Ascending aorta (tissue), 2 donors: Measurements from ENCODE around the gene TAGLN2. TPM values are rescaled to one million over a fixed set of nuclear protein-coding genes. Genes with fewer than 3 reads are reported as not detected.

Source experiments
- DNase-seq, 2 donors: peaks; one replicate each; pipeline ENCODE4 v3.0.0-alpha.2; 2019; ENCODE audit warnings: low spot score in 2 of 2
- H3K27ac ChIP-seq, 2 donors: fragments of 200-600 bp; sonication (generic); one replicate each; pipeline ENCODE4 v1.5.1; 2016 to 2017; ENCODE audit warnings: mild to moderate bottlenecking in 1 of 2
- H3K27me3 ChIP-seq: fragments of 200-600 bp; sonication (generic); one replicate; pipeline ENCODE4 v1.5.1; 2017
- H3K36me3 ChIP-seq, 2 donors: fragments of 200-600 bp; sonication (generic); one replicate each; pipeline ENCODE4 v1.5.1; 2016
- H3K4me1 ChIP-seq, 2 donors: fragments of 200-600 bp; sonication (generic); one replicate each; pipeline ENCODE4 v1.5.1; 2016 to 2017; ENCODE audit warnings: mild to moderate bottlenecking in 1 of 2
- H3K4me3 ChIP-seq, 2 donors: fragments of 200-600 bp; sonication (generic); one replicate each; pipeline ENCODE4 v1.5.1; 2016 to 2017; ENCODE audit warnings: mild to moderate bottlenecking in 1 of 2
- H3K9me3 ChIP-seq, 2 donors: fragments of 200-600 bp; sonication (generic); one replicate each; pipeline ENCODE4 v1.5.1; 2016
- intact Hi-C: fragments of 100-400 bp; cut with DNase I; formaldehyde crosslinking; loops from one replicate; pipeline ENCODE4 v1.15.1; 2023
- total RNA-seq: library from RNA; depleted of rRNA; stranded (reverse); fragments of >200 nt; gene quantifications from one replicate; pipeline ENCODE4 v1.1.0, GENCODE V29; 2016
- TF ChIP-seq, protein P1 (sequence below), 3 experiments: fragments of 200-600 bp in 2 of 3; fragments of 450-650 bp in 1 of 3; sonication (generic) in 2 of 3; IDR thresholded peaks; one replicate each; pipeline ENCODE4 v1.5.1; 2016 to 2019; ENCODE audit warnings: antibody characterized with exemption in 3 of 3, mild to moderate bottlenecking in 1 of 3, moderate library complexity in 1 of 3

Gene TAGLN2
- total RNA-seq, 1 donor from 2014 or later = 363 TPM

DNA sequence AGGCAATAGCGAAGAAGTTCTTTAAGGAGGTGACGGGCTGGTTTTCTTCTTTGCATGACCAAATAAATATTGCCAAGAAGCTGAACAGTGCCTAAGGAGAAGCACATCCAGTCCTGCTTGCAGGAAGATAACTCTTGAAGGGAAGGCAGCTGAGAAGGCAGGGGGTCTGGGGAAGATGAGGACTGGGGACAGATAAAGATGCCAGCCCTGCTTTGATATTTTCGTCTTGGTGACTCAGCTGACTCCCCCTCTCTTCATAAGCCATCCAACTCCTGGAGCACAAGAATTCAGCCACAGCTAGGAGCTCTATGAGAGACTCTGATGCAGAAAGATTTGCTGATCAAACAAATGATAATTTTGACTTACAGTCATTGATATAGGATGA, 28.8 kb downstream of the TAGLN2 start:
- intact Hi-C loops = loop anchor here (10.0 kb wide), 1 partner anchor 732 kb away; no protein-coding TSS in a partner anchor
- TF ChIP-seq, protein P1, sequence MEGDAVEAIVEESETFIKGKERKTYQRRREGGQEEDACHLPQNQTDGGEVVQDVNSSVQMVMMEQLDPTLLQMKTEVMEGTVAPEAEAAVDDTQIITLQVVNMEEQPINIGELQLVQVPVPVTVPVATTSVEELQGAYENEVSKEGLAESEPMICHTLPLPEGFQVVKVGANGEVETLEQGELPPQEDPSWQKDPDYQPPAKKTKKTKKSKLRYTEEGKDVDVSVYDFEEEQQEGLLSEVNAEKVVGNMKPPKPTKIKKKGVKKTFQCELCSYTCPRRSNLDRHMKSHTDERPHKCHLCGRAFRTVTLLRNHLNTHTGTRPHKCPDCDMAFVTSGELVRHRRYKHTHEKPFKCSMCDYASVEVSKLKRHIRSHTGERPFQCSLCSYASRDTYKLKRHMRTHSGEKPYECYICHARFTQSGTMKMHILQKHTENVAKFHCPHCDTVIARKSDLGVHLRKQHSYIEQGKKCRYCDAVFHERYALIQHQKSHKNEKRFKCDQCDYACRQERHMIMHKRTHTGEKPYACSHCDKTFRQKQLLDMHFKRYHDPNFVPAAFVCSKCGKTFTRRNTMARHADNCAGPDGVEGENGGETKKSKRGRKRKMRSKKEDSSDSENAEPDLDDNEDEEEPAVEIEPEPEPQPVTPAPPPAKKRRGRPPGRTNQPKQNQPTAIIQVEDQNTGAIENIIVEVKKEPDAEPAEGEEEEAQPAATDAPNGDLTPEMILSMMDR (IDR thresholded peaks at IDR 0.05) = no peak
- Histone ChIP-seq H3K4me3 (no peak overlapping the region), H3K36me3 (no peaks in the 10 kb centered on the region), H3K9me3 (no peaks in the 10 kb centered on the region), H3K27me3 (no peaks in the 10 kb centered on the region), H3K4me1 (peaks cover 3 to 10% of the 10 kb centered on the region in 2 donors), H3K27ac (no peak overlapping the region)
- no peak for DNase-seq

GRCh38 chr1:159895836-159896545, 29.3 kb downstream of the TAGLN2 start:
- Histone ChIP-seq H3K9me3 (no peaks in the 10 kb centered on the region), H3K27me3 (no peaks in the 10 kb centered on the region), H3K4me3 (no peak overlapping the region), H3K4me1 (peaks cover 3 to 10% of the 10 kb centered on the region in 2 donors), H3K36me3 (no peaks in the 10 kb centered on the region), H3K27ac (no peak overlapping the region)
- TF ChIP-seq, protein P1 (IDR thresholded peaks at IDR 0.05) = no peak
- DNase-seq = no peak
- intact Hi-C loops = loop anchor here (10.0 kb wide), 1 partner anchor 731 kb away; no protein-coding TSS in a partner anchor

DNA sequence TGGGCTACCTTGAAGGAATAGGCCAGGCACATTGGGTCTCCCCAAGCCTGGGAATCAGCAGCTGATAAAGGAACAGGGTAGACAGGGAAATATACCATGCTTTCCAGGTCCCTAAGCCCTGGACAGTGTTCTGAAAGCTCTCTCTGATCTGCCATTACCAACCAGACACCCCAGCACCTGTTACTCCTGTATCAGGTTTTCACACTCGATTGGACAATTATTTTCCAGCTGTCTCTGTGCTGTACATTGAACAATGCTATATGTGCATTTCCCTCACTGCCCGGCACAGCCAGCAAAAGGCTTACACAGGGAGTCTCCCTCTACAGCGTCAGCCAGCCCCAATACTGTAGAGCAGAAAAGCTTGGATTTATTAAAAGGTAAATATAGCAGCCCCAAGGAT, 30.0 kb downstream of the TAGLN2 start:
- Histone ChIP-seq H3K27me3 (no peaks in the 10 kb centered on the region), H3K9me3 (no peaks in the 10 kb centered on the region), H3K4me1 (peaks cover 3 to 6% of the 10 kb centered on the region in 2 donors), H3K36me3 (no peaks in the 10 kb centered on the region), H3K4me3 (no peak overlapping the region), H3K27ac (no peak overlapping the region)
- TF ChIP-seq, protein P1 (IDR thresholded peaks at IDR 0.05) = no peak
- DNase-seq = no peak
- intact Hi-C loops = loop anchor here (10.0 kb wide), 1 partner anchor 730 kb away; no protein-coding TSS in a partner anchor

DNA sequence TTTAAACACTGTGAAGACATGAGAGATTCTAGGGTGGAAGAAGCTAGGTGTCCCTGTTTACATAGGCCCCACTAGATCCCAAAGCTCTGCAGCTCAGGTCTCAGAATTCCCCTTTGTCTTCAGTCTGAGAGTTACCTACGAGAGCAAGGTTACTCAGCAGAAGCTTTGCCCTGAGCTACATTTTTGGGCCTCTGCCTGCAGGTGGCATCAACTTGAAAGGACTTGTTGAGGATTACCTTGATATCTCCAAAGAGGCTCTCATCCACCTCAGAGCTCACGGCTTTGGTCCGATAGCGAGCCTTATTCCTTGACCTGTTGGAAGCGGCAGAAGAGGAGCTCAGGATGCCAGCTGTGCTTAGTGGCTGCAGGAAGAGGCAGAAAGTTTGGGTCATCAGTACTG, 32.4 kb downstream of the TAGLN2 start:
- Histone ChIP-seq H3K36me3 (no peaks in the 10 kb centered on the region), H3K4me3 (no peak overlapping the region), H3K4me1 (peaks cover 6 to 10% of the 10 kb centered on the region in 2 donors), H3K27me3 (no peaks in the 10 kb centered on the region), H3K27ac (no peak overlapping the region), H3K9me3 (no peaks in the 10 kb centered on the region)
- TF ChIP-seq, protein P1 (IDR thresholded peaks at IDR 0.05) = no peak
- no peak for DNase-seq
- intact Hi-C loops = loop anchor here (5.0 to 10.0 kb wide), 2 partner anchors 114 to 728 kb away; no protein-coding TSS in a partner anchor

- peak overlapping the region in 1 of 2 donors; percentile 68 for H3K27ac ChIP-seq
- H3K9me3 ChIP-seq = no peaks in the 10 kb centered on the region
- H3K4me3 ChIP-seq = no peak overlapping the region
- peaks cover 6 to 10% of the 10 kb centered on the region in 2 donors for H3K4me1 ChIP-seq
- peak; percentile 65 to 90 for DNase-seq
- no peaks in the 10 kb centered on the region for H3K27me3 ChIP-seq
- TF ChIP-seq, protein P1 (IDR thresholded peaks at IDR 0.05) = peak; percentile 97 to 99 (median 97)
- intact Hi-C loops = loop anchor here (1.0 to 10.0 kb wide), 5 partner anchors 37 to 727 kb away; partner anchors contain the start of gene DUSP23
- no peaks in the 10 kb centered on the region for H3K36me3 ChIP-seq
Observed at GRCh38 chr1:159891275-159892157, 33.8 kb downstream of the TAGLN2 start.
